Measurements from ENCODE around the gene TRIM41. TPM values are rescaled to one million over a fixed set of nuclear protein-coding genes. Genes with fewer than 3 reads are reported as not detected.
"Not testable (repeated sequence)": the region's sequence is repeated elsewhere in the genome, so short reads cannot be mapped to it uniquely, and the experiment has no call there.

TRIM41 gene
- total RNA-seq, 1 experiment from 2014 or later: 23.6 TPM

- Histone ChIP-seq H3K36me3 (ENCODE audit: insufficient read depth, low read length) (no peaks in the 10 kb centered on the region), H3K4me1 (ENCODE audit: low read length) (peaks cover 25% of the 10 kb centered on the region), H3K27me3 (ENCODE audit: low read length) (no peaks in the 10 kb centered on the region), H3K4me2 (ENCODE audit: low read depth, low read length, poor library complexity, severe bottlenecking) (peak within 1 kb of the TSS; percentile 94), H3K9me3 (ENCODE audit: low read length) (no peaks in the 10 kb centered on the region), H3K27ac (ENCODE audit: low read length) (no peak within 1 kb of the TSS), H2AFZ (ENCODE audit: low read length) (no peak within 1 kb of the TSS), H3K9ac (ENCODE audit: low read length) (peak within 1 kb of the TSS; percentile 69), H3K4me3 (ENCODE audit: low read length) (peak within 1 kb of the TSS; percentile 69), H4K20me1 (ENCODE audit: insufficient read depth, low read depth, low read length) (no peaks in the 10 kb centered on the region), H3K9me2 (replicated peaks; ENCODE audit: insufficient read depth, low read length) (no peaks in the 10 kb centered on the region), H3K79me2 (ENCODE audit: low read length) (no peaks in the 10 kb centered on the region)
- DNase-seq: no peak
These were observed 18.0 kb upstream of the TRIM41 start, which contains the start of gene TRIM7 for GRCh38 chr5:181204826-181205760. TSS of gene TRIM7 (minus strand) at chr5:181205196. CDS start at chr5:181205110, 86 bp downstream.

- Histone ChIP-seq H3K27me3 (ENCODE audit: low read length) (no peaks in the 10 kb centered on the region), H2AFZ (ENCODE audit: low read length) (peak overlapping the region; percentile 67; the same call in 1 of the 2 replicates), H3K4me2 (ENCODE audit: low read depth, low read length, poor library complexity, severe bottlenecking) (peak overlapping the region; percentile 94), H3K27ac (ENCODE audit: low read length) (no peak overlapping the region), H3K9me3 (ENCODE audit: low read length) (no peaks in the 10 kb centered on the region), H3K36me3 (ENCODE audit: insufficient read depth, low read length) (no peaks in the 10 kb centered on the region), H4K20me1 (ENCODE audit: insufficient read depth, low read depth, low read length) (no peaks in the 10 kb centered on the region), H3K9me2 (replicated peaks; ENCODE audit: insufficient read depth, low read length) (no peaks in the 10 kb centered on the region), H3K9ac (ENCODE audit: low read length) (peak overlapping the region; percentile 69), H3K4me3 (ENCODE audit: low read length) (peak overlapping the region; percentile 69), H3K4me1 (ENCODE audit: low read length) (peaks cover 16% of the 10 kb centered on the region), H3K79me2 (ENCODE audit: low read length) (no peaks in the 10 kb centered on the region)
- no peak for DNase-seq
These were observed 17.1 kb upstream of the TRIM41 start for GRCh38 chr5:181205761-181206649.

- Histone ChIP-seq H3K79me2 (ENCODE audit: low read length) (no peaks in the 10 kb centered on the region), H3K27ac (ENCODE audit: low read length) (peak overlapping the region; percentile 49), H3K36me3 (ENCODE audit: insufficient read depth, low read length) (no peaks in the 10 kb centered on the region), H3K9me2 (replicated peaks; ENCODE audit: insufficient read depth, low read length) (no peaks in the 10 kb centered on the region), H3K9ac (ENCODE audit: low read length) (peak overlapping the region; percentile 77), H4K20me1 (ENCODE audit: insufficient read depth, low read depth, low read length) (no peaks in the 10 kb centered on the region), H3K4me3 (ENCODE audit: low read length) (peak overlapping the region; percentile 69), H3K27me3 (ENCODE audit: low read length) (no peaks in the 10 kb centered on the region), H3K4me1 (ENCODE audit: low read length) (peaks cover 14% of the 10 kb centered on the region), H3K4me2 (ENCODE audit: low read depth, low read length, poor library complexity, severe bottlenecking) (peak overlapping the region; percentile 94), H3K9me3 (ENCODE audit: low read length) (no peaks in the 10 kb centered on the region), H2AFZ (ENCODE audit: low read length) (peak overlapping the region; percentile 62)
- peak; percentile 96 for DNase-seq
These were observed 15.7 kb upstream of the TRIM41 start for GRCh38 chr5:181207214-181207959.

- peak overlapping the region; percentile 94 for H3K4me2 ChIP-seq (ENCODE audit: low read depth, low read length, poor library complexity, severe bottlenecking)
- no peaks in the 10 kb centered on the region for H3K9me2 ChIP-seq (replicated peaks; ENCODE audit: insufficient read depth, low read length)
- H3K9me3 ChIP-seq (ENCODE audit: low read length): no peaks in the 10 kb centered on the region
- no peak overlapping the region for H3K27ac ChIP-seq (ENCODE audit: low read length)
- H3K4me1 ChIP-seq (ENCODE audit: low read length): peaks cover 14% of the 10 kb centered on the region
- no peaks in the 10 kb centered on the region for H3K79me2 ChIP-seq (ENCODE audit: low read length)
- no peaks in the 10 kb centered on the region for H3K36me3 ChIP-seq (ENCODE audit: insufficient read depth, low read length)
- H3K27me3 ChIP-seq (ENCODE audit: low read length): no peaks in the 10 kb centered on the region
- no peak overlapping the region for H2AFZ ChIP-seq (ENCODE audit: low read length)
- H3K4me3 ChIP-seq (ENCODE audit: low read length): peak overlapping the region; percentile 69; the same call in 1 of the 2 replicates
- no peak for DNase-seq
- H3K9ac ChIP-seq (ENCODE audit: low read length): no peak overlapping the region
- no peaks in the 10 kb centered on the region for H4K20me1 ChIP-seq (ENCODE audit: insufficient read depth, low read depth, low read length)
These were observed 15.2 kb upstream of the TRIM41 start for GRCh38 chr5:181207960-181208253.

- not testable (repeated sequence) for H3K27ac ChIP-seq (ENCODE audit: low read length); H3K79me2 ChIP-seq (ENCODE audit: low read length); H3K9me3 ChIP-seq (ENCODE audit: low read length); H3K36me3 ChIP-seq (ENCODE audit: insufficient read depth, low read length); H4K20me1 ChIP-seq (ENCODE audit: insufficient read depth, low read depth, low read length); H2AFZ ChIP-seq (ENCODE audit: low read length); H3K27me3 ChIP-seq (ENCODE audit: low read length); H3K9ac ChIP-seq (ENCODE audit: low read length); H3K4me3 ChIP-seq (ENCODE audit: low read length); DNase-seq; H3K9me2 ChIP-seq (replicated peaks; ENCODE audit: insufficient read depth, low read length); H3K4me2 ChIP-seq (ENCODE audit: low read depth, low read length, poor library complexity, severe bottlenecking)
- H3K4me1 ChIP-seq (ENCODE audit: low read length): peaks cover 14% of the 10 kb centered on the region
These were observed 14.1 kb upstream of the TRIM41 start for GRCh38 chr5:181209006-181209405.

- H3K9ac ChIP-seq (ENCODE audit: low read length); H3K9me3 ChIP-seq (ENCODE audit: low read length); DNase-seq; H3K36me3 ChIP-seq (ENCODE audit: insufficient read depth, low read length); H4K20me1 ChIP-seq (ENCODE audit: insufficient read depth, low read depth, low read length); H2AFZ ChIP-seq (ENCODE audit: low read length); H3K27me3 ChIP-seq (ENCODE audit: low read length); H3K4me2 ChIP-seq (ENCODE audit: low read depth, low read length, poor library complexity, severe bottlenecking); H3K27ac ChIP-seq (ENCODE audit: low read length); H3K4me3 ChIP-seq (ENCODE audit: low read length); H3K9me2 ChIP-seq (replicated peaks; ENCODE audit: insufficient read depth, low read length); H3K79me2 ChIP-seq (ENCODE audit: low read length): not testable (repeated sequence)
- peaks cover 14% of the 10 kb centered on the region for H3K4me1 ChIP-seq (ENCODE audit: low read length)
These were observed 12.9 kb upstream of the TRIM41 start for GRCh38 chr5:181210148-181210547.

GRCh38 chr5:181210698-181211097 is 12.4 kb upstream of the TRIM41 start:
- H3K4me2 ChIP-seq (ENCODE audit: low read depth, low read length, poor library complexity, severe bottlenecking); H3K9ac ChIP-seq (ENCODE audit: low read length); H3K4me3 ChIP-seq (ENCODE audit: low read length); H3K79me2 ChIP-seq (ENCODE audit: low read length); H3K9me3 ChIP-seq (ENCODE audit: low read length); H3K27me3 ChIP-seq (ENCODE audit: low read length); H3K36me3 ChIP-seq (ENCODE audit: insufficient read depth, low read length); H4K20me1 ChIP-seq (ENCODE audit: insufficient read depth, low read depth, low read length); H2AFZ ChIP-seq (ENCODE audit: low read length); H3K9me2 ChIP-seq (replicated peaks; ENCODE audit: insufficient read depth, low read length); DNase-seq; H3K27ac ChIP-seq (ENCODE audit: low read length): not testable (repeated sequence)
- H3K4me1 ChIP-seq (ENCODE audit: low read length): peaks cover 14% of the 10 kb centered on the region
